ENCODE measurements around the gene SMYD4.
A peak's percentile ranks its signal among the peaks of the same experiment; 100 is the strongest.
"Not testable (repeated sequence)": the region's sequence is repeated elsewhere in the genome, so short reads cannot be mapped to it uniquely, and the experiment has no call there.

Gene SMYD4

DNA sequence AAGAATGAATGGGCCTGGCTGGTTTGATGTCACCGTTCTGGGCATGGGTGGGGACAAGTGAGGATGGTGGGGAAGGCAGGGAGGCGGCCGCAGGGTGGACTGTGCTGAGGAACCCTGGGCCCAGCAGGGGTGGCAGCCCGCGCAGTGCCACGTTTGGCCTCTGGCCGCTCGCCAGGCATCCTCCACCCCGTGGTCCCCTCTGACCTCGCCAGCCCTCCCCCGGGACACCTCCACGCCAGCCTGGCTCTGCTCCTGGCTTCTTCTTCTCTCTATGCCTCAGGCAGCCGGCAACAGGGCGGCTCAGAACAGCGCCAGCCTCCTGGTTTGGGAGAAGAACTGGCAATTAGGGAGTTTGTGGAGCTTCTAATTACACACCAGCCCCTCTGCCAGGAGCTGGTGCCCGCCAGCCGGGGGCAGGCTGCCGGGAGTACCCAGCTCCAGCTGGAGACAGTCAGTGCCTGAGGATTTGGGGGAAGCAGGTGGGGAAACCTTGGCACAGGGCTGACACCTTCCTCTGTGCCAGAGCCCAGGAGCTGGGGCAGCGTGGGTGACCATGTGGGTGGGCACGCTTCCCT, 74.4 kb downstream of the SMYD4 start:
- DNase-seq (ENCODE audit: low spot score): no peak

DNA sequence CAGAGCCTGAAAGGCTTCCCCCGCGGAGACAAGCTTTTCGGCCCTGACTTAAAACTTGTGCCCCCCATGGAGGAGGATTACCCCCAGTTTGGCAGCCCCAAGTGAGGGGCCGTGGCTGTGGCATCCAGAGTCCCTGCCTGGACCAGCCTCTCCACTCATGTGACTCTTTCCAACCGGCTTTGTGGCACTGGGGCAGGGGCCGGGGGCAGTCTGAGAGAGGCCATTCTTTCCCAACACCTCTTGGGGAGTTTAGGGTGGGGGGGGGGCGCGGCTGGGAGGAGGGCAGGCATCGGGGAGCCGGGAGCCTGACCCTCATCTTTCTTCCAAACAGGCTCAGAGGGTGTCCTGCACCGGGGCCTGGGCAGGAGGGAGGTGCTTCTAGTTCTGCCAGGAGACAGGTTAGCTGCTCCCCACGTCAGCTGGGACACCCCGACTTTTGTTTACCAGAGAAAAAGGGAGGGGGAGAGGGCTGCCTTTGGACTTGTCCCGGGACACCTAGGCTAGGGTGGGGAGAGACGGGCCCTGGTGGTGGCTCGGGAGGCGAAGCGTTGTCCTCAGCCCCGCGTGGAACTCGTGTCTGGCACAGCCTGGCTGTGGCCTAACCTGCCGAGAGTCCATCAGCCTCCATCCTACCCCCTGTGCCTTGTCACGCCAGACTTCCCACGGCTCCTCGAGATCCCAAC, 75.1 kb downstream of the SMYD4 start:
- no peak for DNase-seq (ENCODE audit: low spot score)

DNA sequence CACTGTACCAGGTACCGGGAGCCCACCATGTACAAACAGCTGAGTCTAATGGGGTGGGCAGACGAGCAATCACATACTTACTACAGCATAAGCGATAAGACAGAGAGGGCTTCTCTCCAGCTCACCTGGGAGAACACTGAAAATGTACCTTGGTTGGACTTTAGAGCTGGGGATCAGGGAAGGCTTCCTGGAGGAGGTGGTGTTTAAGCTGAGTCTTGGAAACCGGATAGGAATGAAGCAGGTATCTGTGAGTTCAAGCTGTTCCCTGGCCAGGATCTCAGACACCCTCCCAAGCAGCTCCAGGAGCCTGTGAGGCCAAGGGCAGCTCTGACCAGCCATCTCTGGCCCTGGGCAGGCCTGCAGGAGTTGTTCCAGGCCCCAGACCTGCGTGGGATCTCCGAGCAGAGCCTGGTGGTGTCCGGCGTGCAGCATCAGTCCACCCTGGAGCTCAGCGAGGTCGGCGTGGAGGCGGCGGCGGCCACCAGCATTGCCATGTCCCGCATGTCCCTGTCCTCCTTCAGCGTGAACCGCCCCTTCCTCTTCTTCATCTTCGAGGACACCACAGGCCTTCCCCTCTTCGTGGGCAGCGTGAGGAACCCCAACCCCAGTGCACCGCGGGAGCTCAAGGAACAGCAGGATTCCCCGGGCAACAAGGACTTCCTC, 75.8 kb downstream of the SMYD4 start:
- no peak for DNase-seq (ENCODE audit: low spot score)

DNA sequence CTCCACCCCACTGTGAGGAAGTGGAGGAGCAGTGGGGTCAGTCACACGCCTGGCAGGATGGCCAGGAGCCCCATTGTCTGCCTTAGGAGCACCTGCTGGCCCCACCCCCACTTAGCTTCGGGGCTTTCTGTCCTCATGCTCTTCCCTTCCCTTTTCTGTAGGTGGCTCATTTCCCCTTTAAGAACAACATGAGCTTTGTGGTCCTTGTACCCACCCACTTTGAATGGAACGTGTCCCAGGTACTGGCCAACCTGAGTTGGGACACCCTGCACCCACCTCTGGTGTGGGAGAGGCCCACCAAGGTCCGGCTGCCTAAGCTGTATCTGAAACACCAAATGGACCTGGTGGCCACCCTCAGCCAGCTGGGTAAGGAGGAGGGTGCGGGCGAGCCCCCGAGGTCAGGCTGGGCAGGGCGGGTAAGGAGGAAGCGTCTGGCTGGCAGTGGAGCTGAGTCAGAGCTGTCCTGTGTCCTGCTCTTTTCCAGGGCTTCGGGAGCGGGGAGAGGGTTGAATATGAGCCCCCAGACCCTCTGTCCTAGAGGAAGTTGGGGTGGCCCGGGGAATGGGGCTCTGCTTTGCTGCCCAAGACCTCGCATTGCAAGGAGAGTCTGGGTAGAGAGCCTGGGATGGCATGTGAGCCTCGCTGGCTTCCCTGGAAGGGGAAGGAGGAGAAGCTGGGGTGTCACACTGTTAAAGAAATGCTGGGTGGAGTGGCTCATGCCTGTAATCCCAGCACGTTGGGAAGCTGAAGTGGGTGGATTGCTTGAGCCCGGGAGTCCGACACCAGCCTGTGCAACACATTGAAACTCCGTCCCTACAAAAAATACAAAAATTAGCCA, 77.1 kb downstream of the SMYD4 start:
- DNase-seq (ENCODE audit: low spot score): no peak

DNA sequence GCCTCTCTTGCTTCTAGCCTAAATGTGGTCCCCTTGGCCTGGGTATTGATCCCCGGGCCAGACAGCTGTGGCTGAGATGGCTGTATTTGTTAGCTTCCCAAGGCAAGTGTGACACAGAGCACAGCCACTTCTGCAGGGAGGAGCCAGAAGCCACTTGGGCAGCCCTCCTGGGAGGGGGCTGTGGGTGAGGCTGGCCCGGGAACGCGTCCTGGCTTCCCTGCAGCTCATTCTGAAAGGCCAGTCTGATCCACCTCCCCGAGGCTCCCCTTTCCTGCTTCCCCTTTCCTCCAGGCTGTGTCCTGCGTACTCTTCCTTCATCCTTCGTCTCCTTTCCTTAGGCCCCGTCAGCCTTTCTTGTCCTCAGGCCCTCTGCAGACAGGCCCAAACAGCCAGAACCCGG, 79.1 kb downstream of the SMYD4 start:
- DNase-seq (ENCODE audit: low spot score): no peak

DNA sequence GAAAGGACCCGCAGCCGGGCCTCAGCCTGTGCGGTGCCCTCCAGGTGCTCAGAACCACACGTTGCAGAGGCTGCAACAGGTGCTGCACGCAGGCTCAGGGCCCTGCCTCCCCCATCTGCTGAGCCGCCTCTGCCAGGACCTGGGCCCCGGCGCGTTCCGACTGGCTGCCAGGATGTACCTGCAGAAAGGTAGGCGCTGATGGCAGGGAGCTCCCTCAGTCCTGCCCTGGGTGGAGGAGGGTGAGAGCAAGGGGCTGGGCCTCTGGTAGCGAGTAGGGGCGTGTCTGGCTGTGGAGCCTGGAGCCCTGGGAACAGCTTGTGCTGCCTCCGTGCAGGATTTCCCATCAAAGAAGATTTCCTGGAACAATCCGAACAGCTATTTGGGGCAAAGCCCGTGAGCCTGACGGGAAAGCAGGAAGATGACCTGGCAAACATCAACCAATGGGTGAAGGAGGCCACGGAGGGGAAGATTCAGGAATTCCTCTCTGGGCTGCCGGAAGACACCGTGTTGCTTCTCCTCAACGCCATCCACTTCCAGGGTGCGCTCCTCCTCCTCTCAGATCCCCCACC, 82.6 kb downstream of the SMYD4 start:
- DNase-seq (ENCODE audit: low spot score): no peak

DNA sequence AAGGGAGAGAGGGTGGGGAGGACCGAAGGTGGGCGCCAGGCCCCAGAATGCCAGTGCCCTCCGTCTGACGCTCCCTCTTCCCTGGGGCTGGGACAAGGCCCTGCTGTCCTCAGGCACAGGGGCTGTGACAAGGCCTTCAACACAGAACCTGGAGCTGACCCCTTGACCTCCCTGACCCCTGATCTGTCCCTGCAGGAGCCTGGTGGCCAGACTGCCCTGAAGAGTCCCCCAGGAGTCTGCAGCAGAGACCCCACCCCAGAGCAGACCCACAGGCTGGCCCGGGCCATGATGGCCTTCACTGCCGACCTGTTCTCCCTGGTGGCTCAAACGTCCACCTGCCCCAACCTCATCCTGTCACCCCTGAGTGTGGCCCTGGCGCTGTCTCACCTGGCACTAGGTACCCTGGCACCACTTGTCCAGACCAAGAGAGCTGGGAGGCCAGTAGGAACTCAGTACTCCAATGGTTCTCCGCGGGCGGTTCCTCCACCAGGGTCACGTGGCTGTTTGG, 84.1 kb downstream of the SMYD4 start:
- DNase-seq (ENCODE audit: low spot score): no peak

DNA sequence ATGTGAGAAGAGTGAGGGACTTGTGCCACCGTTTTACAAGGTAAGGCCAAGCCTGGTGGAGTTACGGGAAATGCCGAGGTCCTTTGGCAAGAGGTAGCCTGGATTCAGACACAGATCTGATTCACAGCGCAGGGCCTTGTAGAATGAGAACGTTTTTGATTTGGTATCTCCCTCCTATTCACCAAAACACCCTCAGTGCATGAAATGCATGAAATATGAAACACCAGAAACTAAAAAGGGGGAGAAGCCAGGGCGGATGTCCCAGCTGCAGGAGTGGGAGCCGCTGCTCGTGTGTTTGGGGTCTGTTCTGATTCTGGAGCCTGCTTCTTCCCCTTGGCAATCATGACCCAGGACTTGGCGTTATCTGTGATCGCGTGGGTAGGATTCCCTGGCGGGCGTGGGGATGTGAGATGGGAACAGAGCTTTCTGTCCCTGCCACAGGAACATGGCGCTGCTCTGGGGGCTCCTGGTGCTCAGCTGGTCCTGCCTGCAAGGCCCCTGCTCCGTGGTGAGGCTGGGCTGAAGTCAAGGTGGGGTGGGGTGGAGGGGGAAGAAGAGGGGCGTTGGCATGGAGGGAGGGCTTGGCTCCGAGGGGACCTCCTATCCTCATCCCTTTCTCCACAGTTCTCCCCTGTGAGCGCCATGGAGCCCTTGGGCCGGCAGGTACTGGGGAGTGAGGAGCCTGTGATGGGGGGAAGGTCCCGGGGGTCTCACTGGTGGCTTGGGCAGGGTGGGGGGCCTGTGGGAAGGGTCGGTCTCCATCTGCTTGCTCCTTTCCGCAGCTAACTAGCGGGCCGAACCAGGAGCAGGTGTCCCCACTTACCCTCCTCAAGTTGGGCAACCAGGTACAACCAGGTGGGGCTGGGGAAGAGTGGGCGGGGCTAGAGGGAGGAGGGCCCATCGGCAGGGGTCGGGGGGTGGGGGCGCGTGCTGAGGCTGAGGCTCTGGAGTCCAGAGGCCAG, 84.9 kb downstream of the SMYD4 start:
- DNase-seq (ENCODE audit: low spot score): no peak

DNA sequence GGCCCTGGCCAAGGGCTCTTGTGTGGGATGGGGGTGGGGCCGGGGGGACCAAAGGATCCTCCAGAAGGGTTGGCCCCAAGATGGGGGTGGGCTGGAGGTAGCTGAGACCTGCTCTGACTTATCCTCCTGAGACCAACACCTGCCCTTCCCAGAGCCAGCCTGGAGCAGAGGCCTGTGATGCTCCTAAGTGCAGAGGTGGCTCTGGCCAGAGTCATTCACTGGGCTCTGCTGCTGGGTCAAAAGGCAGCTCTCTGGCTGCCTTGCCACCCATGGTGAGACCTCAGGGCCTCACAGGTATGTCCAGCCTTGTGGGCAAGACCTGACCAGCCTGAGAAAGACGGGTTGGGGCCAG, 86.6 kb downstream of the SMYD4 start:
- DNase-seq (ENCODE audit: low spot score): no peak

DNA sequence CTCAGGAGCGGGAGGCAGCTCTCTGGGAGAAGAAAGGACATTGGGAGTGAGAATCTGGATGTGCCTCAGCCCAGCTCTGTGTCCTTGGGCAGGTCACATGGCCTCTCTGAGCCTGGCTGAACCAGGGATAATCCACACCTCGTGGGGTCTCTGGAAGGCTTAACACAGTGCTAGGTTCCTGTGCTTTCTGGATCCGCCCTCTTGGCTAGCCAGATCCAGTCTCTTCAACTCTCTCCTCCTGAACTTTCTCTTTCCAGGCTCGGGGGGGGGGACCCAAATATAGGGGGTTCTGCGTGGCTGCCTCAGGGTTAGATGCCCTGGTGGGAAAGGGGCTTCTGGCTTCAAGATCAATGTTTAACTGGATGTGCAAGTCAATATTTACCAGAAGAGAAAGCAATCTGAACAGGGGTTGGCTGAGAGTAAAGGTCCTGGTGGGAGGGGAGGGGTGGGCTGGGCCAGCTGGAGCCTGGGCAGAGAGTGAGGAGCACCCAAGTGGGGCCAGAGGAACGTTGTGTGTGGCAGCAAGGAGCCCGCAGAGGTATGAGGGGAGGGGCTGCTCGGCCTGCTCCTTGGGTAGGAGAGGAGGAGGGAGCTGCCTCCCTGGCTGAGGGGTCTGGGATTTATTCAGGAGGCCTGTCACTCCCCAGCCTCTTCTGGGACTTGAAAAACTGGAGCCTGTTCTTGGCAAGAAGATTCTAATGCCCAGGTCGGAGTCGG, 87.2 kb downstream of the SMYD4 start, which contains the start of gene SERPINF2:
Gene SERPINF2, plus strand, starts transcription at position 501 of the 717 bp plus-strand sequence. CDS start 2,125 bp downstream, outside the sequence.
- peak; percentile 82 for DNase-seq (ENCODE audit: low spot score)

DNA sequence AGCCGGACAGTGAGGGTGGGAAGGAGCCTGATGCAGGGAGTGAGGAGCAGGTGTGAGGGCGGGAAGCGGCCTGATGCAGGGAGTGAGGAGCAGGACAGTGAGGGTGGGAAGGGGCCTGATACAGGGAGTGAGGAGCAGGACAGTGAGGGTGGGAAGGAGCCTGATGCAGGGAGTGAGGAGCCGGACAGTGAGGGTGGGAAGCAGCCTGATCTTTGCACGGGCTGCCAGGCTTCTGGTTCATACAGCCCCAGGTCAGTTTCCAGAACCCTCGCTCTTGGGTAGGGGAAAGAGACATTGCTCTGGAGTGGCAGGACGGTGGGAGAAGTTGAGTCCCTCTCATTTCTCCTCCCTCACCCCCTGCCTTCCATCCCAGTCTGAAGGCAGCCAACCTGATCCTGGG, 87.8 kb downstream of the SMYD4 start:
- DNase-seq (ENCODE audit: low spot score): not testable (repeated sequence)

DNA sequence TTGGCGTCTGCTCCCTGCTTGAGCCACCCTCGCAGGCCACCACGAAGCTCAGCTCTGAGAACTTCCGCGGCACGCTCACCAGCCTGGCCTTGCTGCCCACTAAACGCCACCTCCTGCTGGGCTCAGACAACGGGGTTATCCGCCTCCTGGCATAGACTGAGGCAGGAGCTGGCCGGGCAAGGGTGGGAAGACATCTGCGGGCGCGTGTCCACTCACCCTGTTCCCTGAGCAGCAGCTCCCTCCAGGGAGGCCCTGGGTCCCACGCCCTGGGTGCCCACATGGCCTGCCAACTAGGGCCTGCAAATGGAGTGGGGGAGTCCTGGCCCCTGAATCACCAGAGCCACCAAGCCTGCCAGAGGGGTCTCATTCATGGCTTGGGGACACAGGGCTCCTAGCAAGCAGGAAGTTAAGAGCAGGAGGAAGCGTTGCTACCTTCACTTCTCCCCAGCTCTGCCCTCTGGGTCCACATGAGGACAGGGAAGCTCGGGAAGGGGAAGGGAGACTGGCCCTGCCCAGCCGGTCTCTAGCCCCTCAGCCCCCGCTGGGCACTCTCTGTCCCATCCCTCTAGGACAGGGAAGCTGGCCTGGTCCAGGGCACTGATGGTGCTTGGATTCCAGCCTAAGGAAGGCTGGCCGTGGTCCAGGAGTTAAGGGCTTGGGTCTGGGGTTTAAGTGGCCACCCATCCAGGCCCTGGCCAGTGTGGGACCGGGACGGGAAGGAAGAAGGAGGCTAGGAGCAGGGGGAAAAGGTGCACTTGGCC, 92.0 kb downstream of the SMYD4 start:
- no peak for DNase-seq (ENCODE audit: low spot score)

DNA sequence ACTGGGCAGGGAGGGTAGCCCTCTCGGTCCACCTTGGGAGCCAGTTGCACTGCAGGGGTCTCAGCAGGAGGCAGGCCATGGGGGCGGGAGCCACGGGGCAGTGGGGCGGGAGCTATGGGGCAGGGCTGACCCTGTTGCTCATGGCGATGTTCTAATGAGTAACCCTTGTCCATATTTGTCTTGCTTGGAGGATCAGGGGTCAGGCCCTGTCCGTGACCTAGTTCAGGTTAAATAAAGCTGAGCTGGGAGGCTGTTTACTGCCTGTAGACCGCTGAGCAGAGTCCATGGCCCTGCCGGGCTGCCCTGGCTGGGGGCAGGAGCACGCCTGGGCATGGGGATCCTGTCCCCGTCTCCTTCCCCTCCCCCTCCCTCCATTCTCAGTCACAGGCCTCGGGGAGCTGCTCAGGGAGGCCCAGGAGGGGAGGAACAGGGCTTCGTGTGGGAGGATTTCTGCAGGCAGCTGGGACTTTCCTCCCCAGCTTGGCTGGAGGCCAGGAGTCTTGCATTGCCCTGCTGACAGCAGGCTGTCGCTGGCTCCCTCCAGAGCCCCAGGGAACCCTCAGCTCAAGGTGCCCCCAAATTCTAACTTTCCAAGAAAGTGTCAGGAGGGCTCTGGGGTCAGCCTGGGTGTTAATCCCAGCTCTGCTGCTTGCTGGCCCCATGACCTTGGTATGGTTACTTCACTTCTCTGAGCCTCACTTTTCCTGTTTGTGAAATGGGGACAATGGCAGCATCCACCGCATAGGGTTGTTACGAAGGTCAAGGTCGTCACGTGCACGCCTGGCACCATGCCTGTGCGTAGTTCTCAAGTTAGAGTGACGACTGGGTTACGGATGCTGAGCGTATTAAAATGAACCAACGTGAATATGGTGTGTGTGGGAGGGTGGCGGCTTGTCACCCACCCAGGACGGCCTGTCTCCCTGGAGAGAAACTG, 93.1 kb downstream of the SMYD4 start:
- no peak for DNase-seq (ENCODE audit: low spot score)

DNA sequence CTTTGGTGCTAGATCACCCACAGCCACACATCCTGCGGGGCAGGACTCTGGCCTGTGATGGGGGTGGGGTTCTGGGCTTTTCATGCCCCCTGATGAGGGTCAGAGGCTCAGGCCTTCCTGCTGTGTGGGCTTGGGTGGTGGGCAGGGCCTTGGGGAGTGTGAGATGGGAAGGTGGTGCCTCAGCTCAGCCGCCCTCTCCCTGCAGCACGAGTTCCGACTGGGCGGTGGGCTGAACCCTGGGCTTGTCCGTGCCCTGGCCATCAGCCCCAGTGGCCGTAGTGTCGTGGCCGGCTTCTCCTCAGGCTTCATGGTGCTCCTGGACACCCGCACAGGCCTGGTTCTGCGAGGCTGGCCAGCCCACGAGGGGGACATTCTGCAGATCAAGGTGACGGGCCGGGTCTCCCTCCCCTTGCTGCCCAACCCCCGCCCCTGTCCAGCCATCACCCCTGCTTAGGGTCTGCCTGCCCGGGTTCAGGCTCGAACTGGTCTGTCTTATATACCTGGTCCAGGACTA, 93.8 kb downstream of the SMYD4 start:
- no peak for DNase-seq (ENCODE audit: low spot score)

DNA sequence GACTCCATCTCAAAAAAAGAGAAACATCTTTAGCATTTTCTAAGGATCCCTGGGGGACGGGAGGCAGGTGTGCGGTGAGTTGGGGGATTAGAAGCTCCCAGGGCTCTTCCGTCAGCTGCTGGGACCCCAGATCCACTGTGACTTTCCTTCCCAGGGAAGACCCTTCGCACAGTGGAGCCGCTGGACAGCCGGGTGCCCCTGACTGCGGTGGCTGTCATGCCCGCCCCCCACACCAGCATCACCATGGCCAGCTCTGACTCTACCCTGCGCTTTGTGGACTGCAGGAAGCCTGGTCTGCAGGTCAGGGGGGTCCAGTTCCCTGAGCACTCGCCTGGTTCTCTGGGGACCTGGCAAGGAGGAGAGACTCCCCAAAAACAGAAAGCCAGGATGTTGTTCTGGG, 94.3 kb downstream of the SMYD4 start:
- no peak for DNase-seq (ENCODE audit: low spot score)

DNA sequence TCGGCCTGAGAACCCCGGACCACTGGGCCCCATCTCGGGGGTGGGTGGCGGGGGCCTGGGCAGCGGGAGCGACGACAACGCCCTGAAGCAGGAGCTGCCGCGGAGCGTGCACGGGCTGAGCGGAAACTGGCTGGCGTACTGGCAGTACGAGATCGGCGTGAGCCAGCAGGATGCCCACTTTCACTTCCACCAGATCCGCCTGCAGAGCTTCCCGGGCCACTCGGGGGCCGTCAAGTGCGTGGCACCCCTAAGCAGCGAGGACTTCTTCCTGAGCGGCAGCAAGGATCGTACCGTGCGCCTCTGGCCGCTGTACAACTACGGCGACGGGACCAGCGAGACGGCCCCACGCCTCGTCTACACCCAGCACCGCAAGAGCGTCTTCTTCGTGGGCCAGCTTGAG, 95.9 kb downstream of the SMYD4 start:
- DNase-seq (ENCODE audit: low spot score): no peak

DNA sequence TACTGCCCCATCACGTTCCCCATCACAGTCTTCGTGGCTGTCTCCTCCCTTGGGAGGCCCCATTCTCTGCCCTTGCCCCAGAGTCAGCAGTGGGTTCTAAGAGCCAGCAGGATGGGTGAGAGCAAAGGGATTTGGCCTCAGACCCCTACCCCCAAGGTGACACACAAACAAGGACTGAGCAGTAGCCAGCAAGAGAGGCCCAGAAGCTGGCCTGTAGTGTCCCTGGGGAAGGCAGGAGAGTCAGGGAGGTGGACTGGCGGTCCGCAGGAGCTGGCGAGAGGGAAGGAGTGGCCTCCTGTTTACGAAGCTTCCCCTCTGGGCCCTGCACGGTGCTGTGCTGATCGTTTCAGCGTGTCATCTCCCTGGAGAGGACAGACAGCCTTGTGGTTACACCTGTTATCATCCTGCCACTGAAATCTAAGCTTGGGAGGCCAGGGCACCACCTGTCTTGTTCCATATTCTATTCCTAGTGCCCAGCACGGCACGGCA, 96.8 kb downstream of the SMYD4 start:
- DNase-seq (ENCODE audit: low spot score): no peak
